ENCODE data around the gene AAGAB. TPM values are rescaled to one million over a fixed set of nuclear protein-coding genes. Genes with fewer than 3 reads are reported as not detected.

AAGAB gene
- total RNA-seq, 1 experiment from 2014 or later, result 102 TPM

GRCh38 chr15:67230504-67230903 lies 24.0 kb downstream of the AAGAB start:
- peak; percentile 68 for ATAC-seq
- no peak for DNase-seq (ENCODE audit: low read depth, low spot score)
- no peak overlapping the region for H3K4me3 ChIP-seq (ENCODE audit: low read depth in 2 of 2, low read length in 2 of 2)
- BruUV-seq (replicated peaks), result no TSS peak
- ChIA-PET POLR2A (no interaction called here), CTCF (no interaction called here)
- H3K27me3 ChIP-seq (ENCODE audit: control insufficient read depth, insufficient read depth, low read length), result no peaks in the 10 kb centered on the region
- intact Hi-C loops (cut with micrococcal nuclease; ENCODE audit: unreplicated experiment) (no loop called here), in situ Hi-C loops (cut with HindIII; ENCODE audit: low pct_unique_long_range_greater_than_20kb, low sequenced_read_pairs) (no loop called here)
- no peak overlapping the region for H3K27ac ChIP-seq (ENCODE audit: low read length)
- H3K4me1 ChIP-seq (ENCODE audit: control insufficient read depth, insufficient read depth, low read length), result no peaks in the 10 kb centered on the region
- TF ChIP-seq CTCF (IDR thresholded peaks at IDR 0.05), result no peak
- no peak for TF ChIP-seq TCF7L2 (IDR thresholded peaks at IDR 0.05; ENCODE audit: low read depth, low read length)
- TF ChIP-seq REST (IDR thresholded peaks at IDR 0.05; ENCODE audit: insufficient read depth in 1 of 2, low read depth in 2 of 2, low read length in 1 of 2), result no peak
- TF ChIP-seq POLR2AphosphoS5 (IDR thresholded peaks at IDR 0.05; ENCODE audit: low read depth, low read length), result no peak
- TF ChIP-seq SIN3A (IDR thresholded peaks at IDR 0.05; ENCODE audit: borderline replicate concordance, insufficient read depth, low read depth, low read length), result no peak
- peaks cover 32% of the 10 kb centered on the region for H3K36me3 ChIP-seq (ENCODE audit: control insufficient read depth, insufficient read depth, low read length)
- H3K9me3 ChIP-seq (ENCODE audit: control insufficient read depth, insufficient read depth, low read depth, low read length), result no peaks in the 10 kb centered on the region

- peaks cover 21% of the 10 kb centered on the region for H3K36me3 ChIP-seq (ENCODE audit: control insufficient read depth, insufficient read depth, low read length)
- TF ChIP-seq TCF7L2 (IDR thresholded peaks at IDR 0.05; ENCODE audit: low read depth, low read length) (no peak), REST (IDR thresholded peaks at IDR 0.05; ENCODE audit: insufficient read depth in 1 of 2, low read depth in 2 of 2, low read length in 1 of 2) (no peak), CTCF (IDR thresholded peaks at IDR 0.05) (no peak), POLR2AphosphoS5 (IDR thresholded peaks at IDR 0.05; ENCODE audit: low read depth, low read length) (no peak), SIN3A (IDR thresholded peaks at IDR 0.05; ENCODE audit: borderline replicate concordance, insufficient read depth, low read depth, low read length) (no peak)
- in situ Hi-C loops (cut with HindIII; ENCODE audit: low pct_unique_long_range_greater_than_20kb, low sequenced_read_pairs), result no loop called here
- no peaks in the 10 kb centered on the region for H3K27me3 ChIP-seq (ENCODE audit: control insufficient read depth, insufficient read depth, low read length)
- BruUV-seq (replicated peaks), result no TSS peak
- H3K9me3 ChIP-seq (ENCODE audit: control insufficient read depth, insufficient read depth, low read depth, low read length), result no peaks in the 10 kb centered on the region
- no peak overlapping the region for H3K27ac ChIP-seq (ENCODE audit: low read length)
- ChIA-PET POLR2A (no interaction called here), CTCF (no interaction called here)
- no peaks in the 10 kb centered on the region for H3K4me1 ChIP-seq (ENCODE audit: control insufficient read depth, insufficient read depth, low read length)
- DNase-seq (ENCODE audit: low read depth, low spot score), result no peak
- ATAC-seq, result no peak
- intact Hi-C loops (cut with micrococcal nuclease; ENCODE audit: unreplicated experiment), result no loop called here
- H3K4me3 ChIP-seq (ENCODE audit: low read depth in 2 of 2, low read length in 2 of 2), result no peak overlapping the region
Measured at GRCh38 chr15:67228286-67228685, 26.2 kb downstream of the AAGAB start.

Data from Panc1 (cell line).